ENCODE measurements around the gene PKD1.

GRCh38 chr16:2063861-2064260, 71.8 kb downstream of the PKD1 start:
- TF ChIP-seq, protein P1, sequence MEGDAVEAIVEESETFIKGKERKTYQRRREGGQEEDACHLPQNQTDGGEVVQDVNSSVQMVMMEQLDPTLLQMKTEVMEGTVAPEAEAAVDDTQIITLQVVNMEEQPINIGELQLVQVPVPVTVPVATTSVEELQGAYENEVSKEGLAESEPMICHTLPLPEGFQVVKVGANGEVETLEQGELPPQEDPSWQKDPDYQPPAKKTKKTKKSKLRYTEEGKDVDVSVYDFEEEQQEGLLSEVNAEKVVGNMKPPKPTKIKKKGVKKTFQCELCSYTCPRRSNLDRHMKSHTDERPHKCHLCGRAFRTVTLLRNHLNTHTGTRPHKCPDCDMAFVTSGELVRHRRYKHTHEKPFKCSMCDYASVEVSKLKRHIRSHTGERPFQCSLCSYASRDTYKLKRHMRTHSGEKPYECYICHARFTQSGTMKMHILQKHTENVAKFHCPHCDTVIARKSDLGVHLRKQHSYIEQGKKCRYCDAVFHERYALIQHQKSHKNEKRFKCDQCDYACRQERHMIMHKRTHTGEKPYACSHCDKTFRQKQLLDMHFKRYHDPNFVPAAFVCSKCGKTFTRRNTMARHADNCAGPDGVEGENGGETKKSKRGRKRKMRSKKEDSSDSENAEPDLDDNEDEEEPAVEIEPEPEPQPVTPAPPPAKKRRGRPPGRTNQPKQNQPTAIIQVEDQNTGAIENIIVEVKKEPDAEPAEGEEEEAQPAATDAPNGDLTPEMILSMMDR (IDR thresholded peaks at IDR 0.05), result no peak
- TF ChIP-seq POLR2A (IDR thresholded peaks at IDR 0.05) (no peak), EP300 (IDR thresholded peaks at IDR 0.05) (no peak)
